Measurements from ENCODE around the gene IL18.

- TF ChIP-seq CTCF (IDR thresholded peaks at IDR 0.05) (no peak), POLR2A (IDR thresholded peaks at IDR 0.05) (no peak), POLR2AphosphoS5 (IDR thresholded peaks at IDR 0.05) (no peak)
These were observed 13.7 kb upstream of the IL18 start for GRCh38 chr11:112177589-112177988.
